Kidney epithelial cell (primary cell): Measurements from ENCODE around the gene C19orf81. TPM values are rescaled to one million over a fixed set of nuclear protein-coding genes. Genes with fewer than 3 reads are reported as not detected.

Experiments used
- DNase-seq: peaks from one replicate; pipeline ENCODE4 v3.0.0-alpha.2; 2010; ENCODE audit warnings: low read depth
- H3K27me3 ChIP-seq: 2 replicates; pipeline ENCODE4 v1.6.0; 2011; ENCODE audit warnings: low read length; ENCODE audit not compliant: control insufficient read depth, insufficient read depth
- H3K36me3 ChIP-seq: 2 replicates; pipeline ENCODE4 v1.5.1; 2011; ENCODE audit warnings: low read length; ENCODE audit not compliant: control insufficient read depth, insufficient read depth
- H3K4me3 ChIP-seq: 2 replicates; pipeline ENCODE4 v1.5.1; 2011; ENCODE audit warnings: low read depth, mild to moderate bottlenecking, control low read depth, low read length
- total RNA-seq: library from RNA; depleted of rRNA; stranded (reverse); fragments of >200 nt; gene quantifications from 2 replicates; pipeline ENCODE4 v1.2.3, GENCODE V29; 2015
- TF ChIP-seq, protein P1 (sequence below): IDR thresholded peaks from 2 replicates; pipeline ENCODE4 v1.5.1; 2011; ENCODE audit warnings: mild to moderate bottlenecking, moderate library complexity, low read length, control low read depth, inconsistent platforms; ENCODE audit not compliant: insufficient read depth, poor library complexity, severe bottlenecking

C19orf81 gene
- total RNA-seq, 1 donor from 2014 or later = 16.5 TPM

DNA sequence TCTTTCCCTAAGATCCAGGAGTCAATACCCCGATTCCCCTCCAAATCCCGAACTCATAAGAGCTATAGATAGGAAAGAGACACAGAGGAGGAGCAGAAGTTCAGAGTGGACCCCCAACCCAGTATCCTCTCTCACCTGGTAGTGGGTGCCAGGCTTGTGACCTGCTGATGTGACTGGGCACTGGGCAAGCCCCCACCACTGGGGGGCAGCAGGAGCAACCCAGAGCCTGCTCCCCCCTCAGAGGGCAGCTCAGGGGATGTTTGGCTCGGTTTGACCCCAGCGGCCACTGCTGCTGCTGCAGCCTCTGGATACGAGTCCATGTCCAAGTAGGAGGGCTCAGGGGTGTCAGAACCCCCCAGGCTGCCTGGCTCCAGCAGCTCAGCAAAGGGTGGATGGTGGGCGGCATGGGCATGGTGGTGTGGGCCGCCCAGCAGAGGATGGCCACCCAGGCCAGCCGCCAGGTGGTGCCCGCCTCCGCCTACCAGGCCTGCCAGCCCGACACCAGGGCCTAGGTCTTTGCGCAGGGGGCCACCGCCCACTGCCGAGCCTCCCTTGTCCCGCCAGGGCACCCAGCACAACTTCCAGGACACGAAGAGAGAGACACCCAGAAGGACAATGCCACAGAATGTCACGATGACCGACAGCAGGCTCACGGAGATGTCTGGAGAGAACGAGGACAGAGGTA, 17.0 kb upstream of the C19orf81 start:
- TF ChIP-seq, protein P1, sequence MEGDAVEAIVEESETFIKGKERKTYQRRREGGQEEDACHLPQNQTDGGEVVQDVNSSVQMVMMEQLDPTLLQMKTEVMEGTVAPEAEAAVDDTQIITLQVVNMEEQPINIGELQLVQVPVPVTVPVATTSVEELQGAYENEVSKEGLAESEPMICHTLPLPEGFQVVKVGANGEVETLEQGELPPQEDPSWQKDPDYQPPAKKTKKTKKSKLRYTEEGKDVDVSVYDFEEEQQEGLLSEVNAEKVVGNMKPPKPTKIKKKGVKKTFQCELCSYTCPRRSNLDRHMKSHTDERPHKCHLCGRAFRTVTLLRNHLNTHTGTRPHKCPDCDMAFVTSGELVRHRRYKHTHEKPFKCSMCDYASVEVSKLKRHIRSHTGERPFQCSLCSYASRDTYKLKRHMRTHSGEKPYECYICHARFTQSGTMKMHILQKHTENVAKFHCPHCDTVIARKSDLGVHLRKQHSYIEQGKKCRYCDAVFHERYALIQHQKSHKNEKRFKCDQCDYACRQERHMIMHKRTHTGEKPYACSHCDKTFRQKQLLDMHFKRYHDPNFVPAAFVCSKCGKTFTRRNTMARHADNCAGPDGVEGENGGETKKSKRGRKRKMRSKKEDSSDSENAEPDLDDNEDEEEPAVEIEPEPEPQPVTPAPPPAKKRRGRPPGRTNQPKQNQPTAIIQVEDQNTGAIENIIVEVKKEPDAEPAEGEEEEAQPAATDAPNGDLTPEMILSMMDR = no peak

DNA sequence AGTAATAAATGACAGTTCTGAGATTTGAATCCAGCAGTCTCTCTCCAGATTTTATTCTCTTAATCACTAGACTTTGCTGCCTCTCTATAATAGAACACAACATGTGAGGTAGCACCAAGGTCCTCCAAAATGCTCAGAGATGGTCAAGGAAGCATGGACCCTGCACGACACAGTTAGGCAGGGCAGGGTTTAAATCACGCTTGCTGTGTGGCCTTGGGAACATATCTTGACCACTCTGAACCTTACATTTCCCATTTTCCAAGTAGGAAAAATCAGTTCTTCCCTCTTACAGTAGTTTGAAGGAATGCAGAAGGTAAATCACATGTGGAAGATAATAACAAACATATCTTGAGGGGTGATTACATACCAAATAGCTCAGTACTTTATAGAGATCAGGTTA, 15.9 kb upstream of the C19orf81 start:
- DNase-seq = no peak
- Histone ChIP-seq H3K4me3 (no peak overlapping the region), H3K27me3 (peaks cover 13% of the 10 kb centered on the region), H3K36me3 (no peaks in the 10 kb centered on the region)
- TF ChIP-seq, protein P1 = no peak

More for the DNA sequence above, 17.0 kb upstream of the C19orf81 start:
- no peak for DNase-seq
- Histone ChIP-seq H3K4me3 (no peak overlapping the region), H3K36me3 (no peaks in the 10 kb centered on the region), H3K27me3 (peaks cover 5% of the 10 kb centered on the region)

DNA sequence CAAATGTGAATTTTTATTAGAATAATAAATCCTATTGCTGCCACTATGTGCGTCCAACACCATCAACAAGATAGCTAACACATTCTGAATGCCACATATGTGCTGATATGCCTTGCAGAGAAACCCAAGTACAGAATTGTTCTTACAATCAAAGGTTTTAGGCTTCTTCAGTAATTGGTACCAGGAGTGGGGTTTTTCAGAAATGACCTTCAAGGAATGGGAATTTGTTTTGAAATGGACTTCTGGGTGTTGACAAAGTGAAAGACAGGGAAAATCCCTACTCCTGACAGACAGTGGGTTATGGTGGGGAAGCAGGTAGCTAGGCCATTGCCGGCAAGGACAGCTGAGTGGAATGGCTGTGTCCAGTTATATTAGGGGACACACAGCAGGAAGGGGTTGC, 15.3 kb upstream of the C19orf81 start:
- TF ChIP-seq, protein P1 = no peak
- DNase-seq = no peak
- H3K27me3 ChIP-seq = peaks cover 19% of the 10 kb centered on the region

DNA sequence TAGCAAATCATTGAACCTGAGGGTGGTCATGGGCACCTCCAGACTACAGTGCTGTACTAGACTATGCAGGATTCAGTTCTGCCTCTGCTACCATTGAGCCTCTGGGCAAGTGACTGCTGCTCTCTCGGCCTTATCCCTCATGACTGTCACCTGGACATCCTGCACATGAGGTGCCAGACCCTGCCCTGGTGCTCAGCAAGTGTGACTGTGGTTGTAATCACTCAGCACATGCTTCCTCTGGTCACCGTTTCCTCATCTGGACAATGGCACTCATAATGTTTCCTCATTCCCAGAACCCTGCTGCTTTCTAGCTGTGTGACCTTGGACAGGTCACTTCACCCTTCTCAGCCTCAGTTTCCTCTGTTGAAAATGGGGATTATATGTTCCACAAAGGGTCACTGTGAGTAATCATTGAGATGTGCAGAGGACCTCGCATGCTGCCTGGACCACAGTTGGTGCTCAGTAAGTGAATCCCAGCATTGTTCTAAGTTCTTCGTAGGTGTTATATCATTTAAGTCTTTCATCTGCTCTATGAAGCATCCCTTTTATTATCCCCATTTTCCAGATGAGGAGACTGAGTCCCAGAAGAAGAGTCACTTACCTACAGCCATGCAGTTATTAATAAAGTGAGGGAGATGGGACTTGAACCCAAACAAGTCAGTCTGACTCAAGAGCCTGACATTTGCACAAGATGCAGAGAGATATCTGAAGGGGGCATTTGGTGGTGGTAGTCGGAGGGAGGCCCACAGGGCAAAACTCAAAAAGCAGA, 12.7 kb upstream of the C19orf81 start:
- Histone ChIP-seq H3K4me3 (no peak overlapping the region), H3K27me3 (peaks cover 26% of the 10 kb centered on the region), H3K36me3 (no peaks in the 10 kb centered on the region)
- DNase-seq = no peak
- TF ChIP-seq, protein P1 = no peak

More for the DNA sequence above, 15.3 kb upstream of the C19orf81 start:
- H3K36me3 ChIP-seq = no peaks in the 10 kb centered on the region
- no peak overlapping the region for H3K4me3 ChIP-seq

DNA sequence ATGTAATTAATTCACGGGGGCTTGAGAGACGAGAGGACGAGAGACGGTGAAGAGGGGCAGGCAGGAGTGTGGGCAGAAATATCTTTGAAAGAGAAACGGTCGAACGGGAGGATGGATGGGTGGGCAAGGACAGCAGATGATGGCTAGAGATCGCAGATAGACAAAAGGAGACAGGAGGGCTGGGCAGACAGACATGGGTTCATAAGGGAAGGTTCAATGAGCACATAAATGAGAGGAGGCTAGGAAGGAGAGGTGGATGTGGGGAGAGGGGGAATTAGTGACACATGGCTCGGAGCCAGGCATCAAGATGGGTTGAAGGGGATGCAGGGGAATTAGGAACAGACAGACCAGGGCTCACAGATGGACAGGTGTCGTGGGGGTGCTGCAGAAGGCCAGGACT, 10.6 kb upstream of the C19orf81 start:
- DNase-seq = no peak
- H3K27me3 ChIP-seq = peaks cover 26% of the 10 kb centered on the region
- TF ChIP-seq, protein P1 = no peak
- no peak overlapping the region for H3K4me3 ChIP-seq
- no peaks in the 10 kb centered on the region for H3K36me3 ChIP-seq
